ENCODE results near the gene GPR135.

GRCh38 chr14:59507752-59508103 lies 42.5 kb upstream of the GPR135 start:
- no peak for TF ChIP-seq FOXM1 (IDR thresholded peaks at IDR 0.05; ENCODE audit: borderline replicate concordance, low read depth)
- no peak for TF ChIP-seq EP300 (IDR thresholded peaks at IDR 0.05; ENCODE audit: borderline replicate concordance)
- no peak for TF ChIP-seq TAF1 (IDR thresholded peaks at IDR 0.05; ENCODE audit: low read depth)
- no peak for TF ChIP-seq MAX (IDR thresholded peaks at IDR 0.05)
- no peak for TF ChIP-seq USF1 (IDR thresholded peaks at IDR 0.05)
- no peak for TF ChIP-seq REST (IDR thresholded peaks at IDR 0.05; ENCODE audit: low read depth)
- no peak for TF ChIP-seq CREB1 (IDR thresholded peaks at IDR 0.05; ENCODE audit: low read depth)
- TF ChIP-seq NFIC (IDR thresholded peaks at IDR 0.05), result no peak
- TF ChIP-seq RAD21 (IDR thresholded peaks at IDR 0.05; ENCODE audit: low read depth), result no peak
